Measurements from ENCODE around the gene TRIM21.

DNA sequence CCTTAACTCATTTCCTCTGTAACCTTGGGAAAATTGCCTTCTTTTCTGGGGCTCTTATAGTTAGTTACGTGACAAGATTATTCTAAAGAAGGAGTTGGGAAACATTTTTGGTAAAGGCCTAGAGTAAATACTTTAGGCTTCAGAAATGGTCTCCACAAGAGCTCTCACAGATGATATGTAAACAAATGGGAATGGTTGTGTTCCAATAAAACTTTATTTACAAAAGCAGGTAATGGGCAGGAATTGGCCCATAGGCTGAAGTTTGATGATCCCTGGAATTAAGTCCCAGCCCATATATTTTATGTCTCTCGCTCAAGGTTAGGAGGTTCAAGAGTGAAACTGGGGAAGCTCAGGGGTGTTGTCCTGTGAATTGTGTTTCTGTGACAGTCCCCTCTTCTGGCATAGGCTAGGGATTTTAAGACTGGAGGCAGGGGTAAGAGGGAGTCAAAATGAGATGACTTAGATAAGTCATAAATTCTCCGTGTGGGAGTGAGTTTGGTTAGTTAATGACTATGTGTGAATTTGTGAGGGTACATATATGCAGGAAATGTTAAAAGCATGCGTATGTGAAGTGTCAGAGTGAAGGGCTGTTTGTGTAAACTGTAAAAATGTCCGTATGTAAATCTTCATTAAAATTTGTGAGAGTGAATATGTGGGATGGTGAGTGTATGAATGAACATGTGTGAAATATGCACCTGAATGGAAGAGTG lies 17.9 kb downstream of the TRIM21 start:
- TF ChIP-seq POLR2AphosphoS5 (IDR thresholded peaks at IDR 0.05) = no peak
- TF ChIP-seq, protein P1, sequence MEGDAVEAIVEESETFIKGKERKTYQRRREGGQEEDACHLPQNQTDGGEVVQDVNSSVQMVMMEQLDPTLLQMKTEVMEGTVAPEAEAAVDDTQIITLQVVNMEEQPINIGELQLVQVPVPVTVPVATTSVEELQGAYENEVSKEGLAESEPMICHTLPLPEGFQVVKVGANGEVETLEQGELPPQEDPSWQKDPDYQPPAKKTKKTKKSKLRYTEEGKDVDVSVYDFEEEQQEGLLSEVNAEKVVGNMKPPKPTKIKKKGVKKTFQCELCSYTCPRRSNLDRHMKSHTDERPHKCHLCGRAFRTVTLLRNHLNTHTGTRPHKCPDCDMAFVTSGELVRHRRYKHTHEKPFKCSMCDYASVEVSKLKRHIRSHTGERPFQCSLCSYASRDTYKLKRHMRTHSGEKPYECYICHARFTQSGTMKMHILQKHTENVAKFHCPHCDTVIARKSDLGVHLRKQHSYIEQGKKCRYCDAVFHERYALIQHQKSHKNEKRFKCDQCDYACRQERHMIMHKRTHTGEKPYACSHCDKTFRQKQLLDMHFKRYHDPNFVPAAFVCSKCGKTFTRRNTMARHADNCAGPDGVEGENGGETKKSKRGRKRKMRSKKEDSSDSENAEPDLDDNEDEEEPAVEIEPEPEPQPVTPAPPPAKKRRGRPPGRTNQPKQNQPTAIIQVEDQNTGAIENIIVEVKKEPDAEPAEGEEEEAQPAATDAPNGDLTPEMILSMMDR (IDR thresholded peaks at IDR 0.05; ENCODE audit: poor library complexity, severe bottlenecking) = no peak
- no peak for TF ChIP-seq EZH2 (IDR thresholded peaks at IDR 0.05; ENCODE audit: borderline replicate concordance, insufficient read depth, low read length, poor library complexity, severe bottlenecking)
- TF ChIP-seq MXI1 (conservative IDR thresholded peaks at IDR 0.05; ENCODE audit: poor library complexity, severe bottlenecking) = no peak
- no peak for TF ChIP-seq TAF1 (IDR thresholded peaks at IDR 0.05; ENCODE audit: low read depth)
- TF ChIP-seq, protein P2, sequence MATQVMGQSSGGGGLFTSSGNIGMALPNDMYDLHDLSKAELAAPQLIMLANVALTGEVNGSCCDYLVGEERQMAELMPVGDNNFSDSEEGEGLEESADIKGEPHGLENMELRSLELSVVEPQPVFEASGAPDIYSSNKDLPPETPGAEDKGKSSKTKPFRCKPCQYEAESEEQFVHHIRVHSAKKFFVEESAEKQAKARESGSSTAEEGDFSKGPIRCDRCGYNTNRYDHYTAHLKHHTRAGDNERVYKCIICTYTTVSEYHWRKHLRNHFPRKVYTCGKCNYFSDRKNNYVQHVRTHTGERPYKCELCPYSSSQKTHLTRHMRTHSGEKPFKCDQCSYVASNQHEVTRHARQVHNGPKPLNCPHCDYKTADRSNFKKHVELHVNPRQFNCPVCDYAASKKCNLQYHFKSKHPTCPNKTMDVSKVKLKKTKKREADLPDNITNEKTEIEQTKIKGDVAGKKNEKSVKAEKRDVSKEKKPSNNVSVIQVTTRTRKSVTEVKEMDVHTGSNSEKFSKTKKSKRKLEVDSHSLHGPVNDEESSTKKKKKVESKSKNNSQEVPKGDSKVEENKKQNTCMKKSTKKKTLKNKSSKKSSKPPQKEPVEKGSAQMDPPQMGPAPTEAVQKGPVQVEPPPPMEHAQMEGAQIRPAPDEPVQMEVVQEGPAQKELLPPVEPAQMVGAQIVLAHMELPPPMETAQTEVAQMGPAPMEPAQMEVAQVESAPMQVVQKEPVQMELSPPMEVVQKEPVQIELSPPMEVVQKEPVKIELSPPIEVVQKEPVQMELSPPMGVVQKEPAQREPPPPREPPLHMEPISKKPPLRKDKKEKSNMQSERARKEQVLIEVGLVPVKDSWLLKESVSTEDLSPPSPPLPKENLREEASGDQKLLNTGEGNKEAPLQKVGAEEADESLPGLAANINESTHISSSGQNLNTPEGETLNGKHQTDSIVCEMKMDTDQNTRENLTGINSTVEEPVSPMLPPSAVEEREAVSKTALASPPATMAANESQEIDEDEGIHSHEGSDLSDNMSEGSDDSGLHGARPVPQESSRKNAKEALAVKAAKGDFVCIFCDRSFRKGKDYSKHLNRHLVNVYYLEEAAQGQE (IDR thresholded peaks at IDR 0.05; ENCODE audit: borderline replicate concordance) = no peak
